C4-2B (cell line): ENCODE measurements around the gene TCFL5.

Experiments
- ZFX ChIP-seq: fragments of 450-650 bp; IDR thresholded peaks from 2 replicates; pipeline ENCODE4 v1.6.1; 2017
- TF ChIP-seq, protein P1 (sequence below): fragments of 450-650 bp; conservative IDR thresholded peaks from 2 replicates; pipeline ENCODE4 v1.5.1; 2017; ENCODE audit warnings: mild to moderate bottlenecking

GRCh38 chr20:62826646-62827310 lies 34.8 kb downstream of the TCFL5 start:
- TF ChIP-seq, protein P1, sequence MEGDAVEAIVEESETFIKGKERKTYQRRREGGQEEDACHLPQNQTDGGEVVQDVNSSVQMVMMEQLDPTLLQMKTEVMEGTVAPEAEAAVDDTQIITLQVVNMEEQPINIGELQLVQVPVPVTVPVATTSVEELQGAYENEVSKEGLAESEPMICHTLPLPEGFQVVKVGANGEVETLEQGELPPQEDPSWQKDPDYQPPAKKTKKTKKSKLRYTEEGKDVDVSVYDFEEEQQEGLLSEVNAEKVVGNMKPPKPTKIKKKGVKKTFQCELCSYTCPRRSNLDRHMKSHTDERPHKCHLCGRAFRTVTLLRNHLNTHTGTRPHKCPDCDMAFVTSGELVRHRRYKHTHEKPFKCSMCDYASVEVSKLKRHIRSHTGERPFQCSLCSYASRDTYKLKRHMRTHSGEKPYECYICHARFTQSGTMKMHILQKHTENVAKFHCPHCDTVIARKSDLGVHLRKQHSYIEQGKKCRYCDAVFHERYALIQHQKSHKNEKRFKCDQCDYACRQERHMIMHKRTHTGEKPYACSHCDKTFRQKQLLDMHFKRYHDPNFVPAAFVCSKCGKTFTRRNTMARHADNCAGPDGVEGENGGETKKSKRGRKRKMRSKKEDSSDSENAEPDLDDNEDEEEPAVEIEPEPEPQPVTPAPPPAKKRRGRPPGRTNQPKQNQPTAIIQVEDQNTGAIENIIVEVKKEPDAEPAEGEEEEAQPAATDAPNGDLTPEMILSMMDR = no peak
- TF ChIP-seq ZFX = no peak
